ENCODE measurements around the gene PSPC1.

- TF ChIP-seq, protein P1, sequence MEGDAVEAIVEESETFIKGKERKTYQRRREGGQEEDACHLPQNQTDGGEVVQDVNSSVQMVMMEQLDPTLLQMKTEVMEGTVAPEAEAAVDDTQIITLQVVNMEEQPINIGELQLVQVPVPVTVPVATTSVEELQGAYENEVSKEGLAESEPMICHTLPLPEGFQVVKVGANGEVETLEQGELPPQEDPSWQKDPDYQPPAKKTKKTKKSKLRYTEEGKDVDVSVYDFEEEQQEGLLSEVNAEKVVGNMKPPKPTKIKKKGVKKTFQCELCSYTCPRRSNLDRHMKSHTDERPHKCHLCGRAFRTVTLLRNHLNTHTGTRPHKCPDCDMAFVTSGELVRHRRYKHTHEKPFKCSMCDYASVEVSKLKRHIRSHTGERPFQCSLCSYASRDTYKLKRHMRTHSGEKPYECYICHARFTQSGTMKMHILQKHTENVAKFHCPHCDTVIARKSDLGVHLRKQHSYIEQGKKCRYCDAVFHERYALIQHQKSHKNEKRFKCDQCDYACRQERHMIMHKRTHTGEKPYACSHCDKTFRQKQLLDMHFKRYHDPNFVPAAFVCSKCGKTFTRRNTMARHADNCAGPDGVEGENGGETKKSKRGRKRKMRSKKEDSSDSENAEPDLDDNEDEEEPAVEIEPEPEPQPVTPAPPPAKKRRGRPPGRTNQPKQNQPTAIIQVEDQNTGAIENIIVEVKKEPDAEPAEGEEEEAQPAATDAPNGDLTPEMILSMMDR (IDR thresholded peaks at IDR 0.05): no peak
- TF ChIP-seq POLR2A (IDR thresholded peaks at IDR 0.05): no peak
These were observed 11.9 kb upstream of the PSPC1 start for GRCh38 chr13:19794631-19795030.
